Smooth muscle cell of the brain vasculature (primary cell): ENCODE measurements around the gene SFI1.
"Not testable (repeated sequence)": the region's sequence is repeated elsewhere in the genome, so short reads cannot be mapped to it uniquely, and the experiment has no call there.

Experiments used
- DNase-seq: peaks from one replicate; pipeline ENCODE4 v3.0.0-alpha.2; 2012; ENCODE audit warnings: low read depth, low spot score

SFI1 gene

DNA sequence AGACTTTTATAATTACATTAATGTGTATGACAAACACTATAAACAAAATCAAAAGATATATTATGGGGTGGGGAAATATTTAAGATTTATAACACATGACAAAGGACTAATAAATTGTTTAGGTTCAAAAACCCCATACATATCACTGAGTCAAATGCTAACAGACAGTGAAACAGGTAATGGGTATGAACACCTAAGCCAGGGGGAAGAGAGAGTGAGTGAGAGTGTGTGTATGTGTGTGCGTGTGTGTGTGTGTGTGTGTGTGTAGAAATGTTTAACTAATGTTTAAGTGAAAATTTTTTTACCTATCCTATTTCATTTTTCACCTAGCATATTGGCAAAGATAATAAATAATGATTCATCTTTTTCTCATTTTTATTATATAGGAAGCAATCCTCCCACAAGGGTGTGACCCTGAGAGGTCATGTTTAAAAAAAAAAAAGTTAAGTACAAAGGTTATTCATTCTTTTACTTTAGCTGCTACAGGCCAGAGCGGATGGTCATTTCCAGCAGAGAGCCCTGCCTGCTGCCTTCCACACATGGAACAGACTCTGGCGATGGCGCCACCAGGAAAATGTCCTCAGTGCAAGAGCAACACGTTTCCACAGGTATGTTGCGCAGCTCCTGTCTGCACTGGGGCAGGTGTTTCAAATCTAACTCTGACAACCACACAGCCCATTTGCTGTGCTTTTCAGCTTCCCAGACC lies 92.8 kb downstream of the SFI1 start:
- DNase-seq, result no peak

DNA sequence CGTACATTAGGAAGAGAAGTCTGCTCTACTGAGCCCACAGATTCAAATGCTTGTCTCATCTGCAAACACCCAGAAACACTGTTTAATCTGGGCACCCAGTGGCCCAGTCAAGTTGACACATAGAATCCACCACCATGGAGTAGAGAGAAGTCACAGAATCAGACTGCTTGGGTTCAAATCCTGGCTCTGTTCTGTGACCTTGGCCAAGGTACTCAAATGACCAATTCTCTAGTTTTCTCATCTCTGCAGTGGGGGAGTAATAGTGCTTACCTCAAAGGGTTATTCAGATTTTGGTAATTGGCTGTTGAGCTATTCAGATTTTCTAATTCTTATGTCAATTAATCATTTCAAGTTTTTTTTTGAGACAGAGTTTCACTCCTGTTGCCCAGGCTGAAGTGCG lies 93.8 kb downstream of the SFI1 start:
- DNase-seq, result not testable (repeated sequence)

DNA sequence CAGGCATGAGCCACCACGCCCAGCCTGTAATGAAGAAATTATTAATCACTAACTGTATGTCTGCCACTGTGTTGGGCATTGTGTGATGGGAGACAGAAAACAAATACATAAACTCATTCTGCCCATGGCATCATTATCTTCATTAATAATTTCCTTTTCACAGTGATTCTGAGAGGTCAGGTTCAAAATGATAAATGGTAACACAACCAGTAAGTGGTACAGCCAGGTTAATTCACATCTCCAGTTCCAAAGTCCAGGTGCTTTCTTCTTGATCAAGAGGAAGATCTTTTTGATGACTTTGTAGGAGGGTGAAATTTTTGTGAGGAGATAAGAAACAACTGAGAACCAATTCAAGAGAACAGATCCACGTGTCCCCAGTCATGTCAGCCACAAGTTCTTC lies 98.9 kb downstream of the SFI1 start:
- no peak for DNase-seq

DNA sequence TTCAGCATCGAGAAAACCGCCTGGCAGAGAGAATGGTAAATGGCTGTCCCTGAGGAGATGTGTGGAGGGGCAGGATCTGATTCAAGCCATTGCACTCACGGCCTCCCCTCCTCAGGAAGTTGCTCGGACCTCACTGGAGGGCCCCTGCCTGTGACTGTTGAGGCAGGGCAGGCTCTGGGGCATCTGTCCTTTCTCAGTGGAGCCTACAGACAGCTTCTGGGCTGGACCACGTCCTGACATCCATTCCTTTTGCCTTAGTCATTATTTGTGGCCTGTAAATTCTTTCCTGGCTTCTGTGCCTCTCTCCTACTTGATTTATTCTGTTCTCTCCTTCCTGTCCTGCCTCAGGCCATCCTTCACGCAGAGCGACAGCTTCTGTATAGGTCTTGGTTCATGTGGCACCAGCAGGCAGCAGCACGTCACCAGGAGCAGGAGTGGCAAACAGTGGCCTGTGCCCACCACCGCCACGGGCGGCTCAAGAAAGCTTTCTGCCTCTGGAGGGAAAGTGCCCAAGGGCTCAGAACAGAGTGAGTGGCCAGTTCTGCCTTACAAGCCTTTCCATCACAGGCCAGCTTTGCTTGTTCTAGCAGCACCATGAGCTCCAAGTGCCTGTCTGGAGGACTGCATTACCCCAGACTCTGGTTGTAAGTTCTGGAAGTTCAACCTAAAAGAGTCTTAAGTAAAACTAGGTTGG lies 106.1 kb downstream of the SFI1 start:
- peak; percentile 33 for DNase-seq

DNA sequence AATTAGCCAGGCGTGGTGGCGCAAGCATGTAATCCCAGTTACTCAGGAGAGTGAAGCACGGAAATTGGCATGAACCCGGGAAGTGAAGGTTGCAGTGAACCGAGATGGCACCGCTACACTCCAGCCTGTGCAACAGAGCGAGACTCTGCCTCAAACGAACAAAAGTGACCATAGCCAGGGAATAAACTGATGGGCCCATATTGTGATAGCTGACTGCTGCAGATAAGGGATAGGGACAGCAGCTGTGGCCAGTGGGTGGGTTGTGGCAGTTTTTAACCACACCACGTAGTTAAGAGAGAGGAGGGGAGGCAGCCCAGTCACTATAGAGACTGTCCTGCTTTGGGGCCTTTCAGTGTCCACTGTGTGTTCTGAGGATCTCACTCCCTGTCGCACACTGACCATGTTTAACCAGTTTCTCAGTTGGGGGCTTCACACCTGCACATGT lies 106.8 kb downstream of the SFI1 start:
- no peak for DNase-seq

DNA sequence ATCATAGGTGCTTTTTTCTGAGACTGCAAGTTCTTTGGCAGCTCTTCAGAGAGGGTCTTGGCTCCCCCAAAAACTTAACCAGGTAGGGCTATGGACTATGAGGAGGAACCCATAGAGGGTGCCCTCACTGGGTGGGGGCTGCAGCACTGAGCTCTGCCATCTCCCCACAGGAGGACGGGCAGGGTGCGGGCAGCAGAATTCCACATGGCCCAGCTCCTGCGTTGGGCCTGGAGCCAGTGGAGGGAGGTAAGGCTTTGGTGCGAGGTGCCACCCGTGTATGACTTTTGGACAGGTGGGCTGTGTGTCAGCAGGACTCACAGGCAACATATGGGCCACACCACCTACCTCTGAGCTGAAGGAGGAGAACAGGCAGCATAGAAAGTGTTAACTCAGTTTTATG lies 107.2 kb downstream of the SFI1 start:
- no peak for DNase-seq

DNA sequence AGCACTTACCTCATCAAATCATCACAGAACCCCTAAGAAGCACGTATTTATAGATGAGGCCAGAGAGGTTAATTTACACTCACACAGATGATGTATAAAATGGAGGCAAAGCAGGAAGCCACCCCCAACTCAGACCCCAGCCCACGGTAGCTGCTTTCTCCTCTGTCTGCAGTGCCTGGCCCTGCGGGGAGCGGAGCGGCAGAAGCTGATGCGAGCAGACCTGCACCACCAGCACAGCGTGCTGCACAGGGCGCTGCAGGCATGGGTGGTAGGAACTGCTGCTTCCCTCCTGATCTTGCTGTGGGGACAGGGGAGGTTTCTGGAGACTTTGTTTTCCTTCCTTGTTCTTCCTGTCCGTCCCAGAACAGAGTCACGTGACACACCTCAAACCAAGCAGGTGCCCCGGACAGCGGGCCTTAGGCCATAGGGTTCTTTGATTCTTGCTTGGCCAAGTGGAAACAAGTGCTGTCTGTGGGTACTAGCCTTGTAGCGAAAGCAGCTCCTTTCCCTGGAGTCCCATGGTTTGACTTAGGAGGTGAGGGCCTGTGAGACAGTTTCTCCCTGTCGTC lies 107.9 kb downstream of the SFI1 start:
- no peak for DNase-seq

DNA sequence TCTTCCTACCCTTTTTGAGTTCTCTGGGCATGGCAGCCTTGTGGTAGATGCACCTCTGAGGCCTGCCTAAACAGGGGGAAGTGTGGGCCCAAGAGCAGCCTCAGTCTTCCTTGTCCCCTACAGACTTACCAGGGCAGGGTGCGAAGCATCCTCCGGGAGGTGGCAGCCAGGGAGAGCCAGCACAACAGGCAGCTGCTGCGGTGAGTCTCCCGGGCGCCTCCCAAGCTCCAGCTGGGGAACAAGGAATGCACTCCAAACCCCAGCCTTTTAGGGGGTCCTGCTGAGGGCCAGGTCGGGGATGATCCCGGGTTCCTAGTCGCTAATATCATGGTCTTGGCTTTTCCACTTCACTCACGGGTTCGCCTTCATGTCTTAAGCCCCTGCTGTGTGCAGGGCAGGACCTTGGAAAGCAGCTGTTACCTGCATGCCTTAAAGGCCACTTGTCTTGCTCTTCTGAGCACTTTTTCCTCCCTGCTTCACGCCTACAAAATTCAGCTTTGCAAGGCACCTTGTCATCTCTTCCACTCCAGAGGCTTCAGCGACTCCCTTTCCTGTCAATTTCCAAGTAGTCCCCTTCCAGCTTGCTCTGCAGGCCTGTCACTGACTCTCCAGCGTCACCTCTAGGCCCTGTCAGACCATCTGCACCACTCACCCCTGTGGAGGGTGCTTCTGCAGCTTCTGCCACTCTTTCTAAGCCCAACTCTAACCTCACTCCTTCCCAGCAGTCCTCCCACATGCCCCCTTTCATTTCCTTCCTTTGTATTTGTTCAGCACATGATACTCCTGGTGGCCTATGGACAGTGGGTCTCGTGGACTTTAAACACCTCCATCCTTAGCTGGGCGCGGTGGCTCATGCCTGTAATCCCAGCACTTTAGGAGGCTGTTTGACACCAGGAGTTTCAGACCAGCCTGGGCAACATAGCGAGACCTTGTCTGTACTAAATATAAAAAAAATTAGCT lies 108.7 kb downstream of the SFI1 start:
- DNase-seq, result no peak

DNA sequence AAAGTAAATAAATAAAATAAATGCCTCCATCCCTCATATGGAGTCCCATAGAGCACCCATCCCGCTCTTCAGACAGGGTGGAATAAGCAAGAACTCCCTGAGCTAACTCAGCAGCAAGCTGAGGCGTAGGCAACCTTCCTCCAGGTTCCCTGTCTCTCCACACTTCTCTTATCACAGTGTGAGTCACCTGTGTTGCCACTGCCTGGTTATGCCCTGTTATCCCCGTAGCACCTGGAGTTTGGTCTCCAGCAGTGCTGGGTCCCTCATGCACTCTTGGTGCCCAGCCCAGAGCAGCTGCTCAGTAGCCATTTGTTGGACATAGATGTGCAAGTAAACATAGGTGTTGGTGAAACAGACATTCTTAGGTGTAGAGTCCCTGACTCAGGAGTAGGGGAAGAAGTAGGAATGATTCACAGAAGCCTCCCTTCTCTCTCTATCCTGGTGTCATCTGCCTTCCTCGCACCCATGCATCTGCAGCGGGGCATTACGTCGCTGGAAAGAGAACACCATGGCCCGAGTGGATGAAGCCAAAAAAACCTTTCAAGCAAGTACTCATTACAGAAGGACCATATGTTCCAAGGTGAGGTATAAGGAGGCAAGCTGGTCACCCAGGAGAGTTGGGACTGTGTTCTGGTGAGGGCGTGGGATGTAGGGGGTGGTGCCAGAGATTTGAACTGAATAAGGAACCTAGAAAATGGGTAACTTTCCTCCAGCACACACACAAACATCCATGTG lies 109.7 kb downstream of the SFI1 start:
- DNase-seq, result no peak

DNA sequence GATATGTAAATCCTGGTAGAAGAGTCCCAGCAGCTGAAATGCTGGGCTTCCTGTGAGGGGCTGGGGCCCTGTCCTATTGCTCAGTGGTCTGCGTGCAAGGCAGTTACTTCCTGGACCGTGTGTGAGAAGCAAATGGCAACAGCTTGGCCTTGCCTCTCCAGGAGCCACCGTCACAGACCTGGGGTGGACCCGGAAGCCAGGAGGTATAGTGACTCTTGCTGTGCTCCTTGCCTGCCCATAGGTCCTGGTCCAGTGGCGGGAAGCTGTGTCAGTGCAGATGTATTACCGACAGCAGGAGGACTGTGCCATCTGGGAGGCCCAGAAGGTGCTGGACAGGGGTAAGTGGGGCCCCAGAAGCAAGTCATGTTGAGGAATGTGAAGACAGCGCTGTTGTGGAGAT lies 111.4 kb downstream of the SFI1 start:
- DNase-seq, result no peak

DNA sequence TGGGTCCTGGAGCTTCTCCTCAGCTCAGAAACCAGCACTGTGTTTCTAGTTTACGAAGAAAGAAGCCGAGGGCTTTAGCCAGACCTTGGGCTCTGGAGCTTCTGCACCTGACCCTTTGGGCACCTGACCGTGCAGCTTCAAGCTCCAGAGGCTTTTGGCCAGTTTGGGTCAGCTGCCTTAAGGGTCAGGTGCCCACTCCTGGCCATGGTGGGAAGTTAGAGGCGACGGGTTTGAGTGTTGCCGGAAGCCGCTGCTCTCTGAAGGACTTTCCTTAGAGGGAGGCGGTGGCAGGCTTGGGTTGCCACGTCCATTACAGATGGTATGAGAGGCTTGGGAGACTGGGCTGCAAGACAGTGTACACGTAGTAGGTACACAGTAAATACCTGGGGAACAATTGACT lies 113.4 kb downstream of the SFI1 start:
- DNase-seq, result no peak

DNA sequence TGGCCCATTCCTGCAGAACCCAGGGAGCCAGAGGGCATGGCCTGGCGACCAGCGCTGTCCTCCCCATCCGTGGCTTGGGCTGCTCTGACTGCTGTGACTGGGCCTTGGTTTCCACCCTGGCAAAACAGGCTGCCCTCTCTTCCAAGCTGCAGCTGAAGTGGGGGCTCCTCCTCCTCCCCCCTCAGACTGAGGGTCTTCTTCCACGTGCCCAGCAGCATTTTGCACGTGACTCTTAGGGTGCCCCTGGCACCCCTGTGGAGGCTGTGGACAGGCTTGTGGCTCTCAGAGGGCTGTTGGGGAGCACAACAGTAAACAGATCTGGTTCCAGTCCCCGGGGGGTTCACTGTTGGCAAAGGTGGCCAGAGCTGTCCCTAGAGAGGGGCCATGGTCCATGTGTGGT lies 114.3 kb downstream of the SFI1 start:
- no peak for DNase-seq

DNA sequence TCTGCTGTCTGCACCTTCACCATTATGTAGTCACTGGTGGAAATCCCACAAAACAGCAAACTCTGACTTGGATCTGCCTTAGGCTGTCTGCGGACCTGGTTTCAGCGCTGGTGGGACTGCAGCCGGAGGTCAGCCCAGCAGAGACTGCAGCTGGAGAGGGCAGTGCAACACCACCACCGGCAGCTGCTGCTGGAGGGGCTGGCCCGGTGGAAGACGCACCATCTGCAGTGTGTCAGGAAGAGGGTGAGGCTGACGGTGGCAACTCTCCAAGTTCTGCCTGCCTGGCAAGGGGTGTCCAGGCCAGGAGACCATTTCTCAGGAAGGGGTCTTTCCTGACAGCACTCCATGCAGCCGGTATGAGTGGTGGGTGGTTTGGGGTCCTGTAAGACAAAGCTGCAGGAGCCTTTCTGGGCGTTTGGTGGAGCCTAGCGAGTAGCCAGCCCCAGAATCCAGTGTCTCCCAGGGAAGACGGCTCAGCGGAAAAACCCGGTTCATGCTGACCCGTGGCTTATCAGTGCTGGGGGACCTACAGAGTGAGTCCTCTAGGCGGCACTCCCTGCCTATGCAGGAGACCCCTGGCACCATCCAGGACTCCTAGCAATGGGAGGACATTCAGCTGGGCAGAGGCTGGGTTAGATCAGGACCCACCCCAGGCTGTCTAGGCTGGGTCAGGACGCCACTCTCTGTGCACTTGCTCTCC lies 114.9 kb downstream of the SFI1 start:
- no peak for DNase-seq

DNA sequence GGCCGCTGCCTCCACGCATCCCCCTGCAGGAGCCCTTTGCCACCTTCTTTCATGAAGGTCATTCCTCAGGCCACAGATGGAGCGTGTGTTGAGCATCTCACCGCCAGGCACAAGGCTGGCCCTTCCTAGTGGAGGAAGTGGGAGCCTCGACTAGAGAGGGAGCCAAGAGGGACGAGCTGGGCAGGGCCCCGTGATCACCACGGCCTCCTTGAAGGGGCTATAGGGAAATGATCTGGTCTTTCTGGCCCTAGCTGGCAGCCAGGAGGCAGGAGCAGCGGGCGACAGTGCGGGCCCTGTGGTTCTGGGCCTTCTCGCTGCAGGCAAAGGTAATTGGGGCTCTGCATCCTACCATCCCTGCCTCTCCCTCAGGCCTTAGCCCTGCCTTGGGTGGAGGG lies 116.6 kb downstream of the SFI1 start:
- DNase-seq, result no peak

DNA sequence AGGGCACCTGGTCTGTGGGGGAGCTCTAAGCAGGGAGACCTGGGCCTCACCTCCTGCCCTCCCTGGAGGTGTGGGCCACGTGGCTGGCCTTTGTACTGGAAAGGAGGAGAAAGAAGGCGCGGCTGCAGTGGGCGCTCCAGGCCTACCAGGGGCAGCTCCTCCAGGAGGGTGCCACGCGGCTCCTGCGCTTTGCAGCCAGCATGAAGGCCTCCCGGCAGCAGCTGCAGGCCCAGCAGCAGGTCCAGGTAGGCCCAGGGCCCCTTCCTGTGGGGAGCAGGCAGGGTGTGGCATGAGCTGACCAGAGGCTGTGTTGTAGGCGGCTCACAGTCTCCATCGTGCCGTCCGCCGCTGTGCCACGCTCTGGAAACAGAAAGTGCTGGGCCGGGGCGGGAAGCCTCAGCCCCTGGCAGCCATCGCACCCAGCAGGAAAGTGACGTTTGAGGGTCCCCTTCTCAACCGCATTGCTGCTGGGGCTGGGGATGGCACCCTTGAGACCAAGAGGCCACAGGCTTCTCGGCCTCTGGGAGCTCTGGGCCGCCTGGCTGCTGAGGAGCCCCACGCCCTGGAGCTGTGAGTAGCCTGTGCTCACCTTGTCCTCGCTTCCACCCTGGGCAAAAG lies 117.1 kb downstream of the SFI1 start:
- no peak for DNase-seq

DNA sequence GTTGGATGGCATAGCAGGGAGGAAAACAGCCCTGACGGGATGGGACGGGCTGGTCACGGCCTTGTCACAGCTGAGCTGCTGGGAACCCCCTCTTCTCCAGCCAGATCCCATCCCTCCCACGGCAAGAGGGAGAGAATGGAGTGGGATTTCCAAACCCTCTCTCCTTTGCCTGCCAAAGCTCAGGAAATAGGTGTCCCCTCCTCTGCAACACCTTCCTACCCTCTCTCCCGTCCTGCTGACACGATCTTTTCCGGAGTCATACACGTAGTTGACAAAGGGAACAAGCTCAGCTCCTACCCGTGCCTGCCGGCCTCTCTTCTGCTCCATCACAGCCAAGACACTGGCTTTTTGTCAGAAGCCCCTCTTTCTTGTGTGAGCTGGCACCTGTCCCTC lies 117.6 kb downstream of the SFI1 start:
- no peak for DNase-seq

DNA sequence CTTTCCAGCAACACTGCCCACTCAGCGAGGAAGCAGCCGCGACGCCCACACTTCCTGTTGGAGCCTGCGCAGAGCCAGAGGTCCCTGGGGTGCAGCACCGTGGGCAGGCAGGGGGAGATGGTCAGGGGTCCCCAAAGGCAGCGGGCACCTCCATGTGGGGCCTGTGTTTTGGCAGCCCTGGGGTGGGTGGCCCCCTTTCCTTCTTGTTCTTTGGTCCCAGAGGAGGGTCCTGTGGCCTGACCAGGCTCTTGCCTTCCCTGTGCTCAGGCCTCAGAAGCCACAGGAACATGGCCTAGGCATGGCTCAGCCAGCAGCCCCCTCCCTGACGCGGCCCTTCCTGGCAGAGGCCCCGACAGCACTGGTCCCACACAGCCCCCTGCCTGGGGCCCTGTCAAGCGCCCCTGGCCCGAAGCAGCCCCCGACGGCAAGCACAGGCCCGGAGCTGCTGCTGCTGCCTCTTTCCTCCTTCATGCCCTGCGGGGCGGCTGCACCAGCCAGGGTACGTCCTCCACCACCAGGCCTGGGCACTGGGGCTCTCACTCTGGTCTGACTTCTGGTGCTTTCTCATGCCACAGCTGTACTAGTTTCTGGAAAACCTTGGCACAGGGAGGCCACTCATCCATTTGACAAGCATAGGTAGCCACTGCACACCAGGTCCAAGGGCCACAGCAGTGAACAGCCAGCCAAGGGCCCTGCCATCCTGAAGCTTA lies 118.6 kb downstream of the SFI1 start:
- DNase-seq, result no peak

DNA sequence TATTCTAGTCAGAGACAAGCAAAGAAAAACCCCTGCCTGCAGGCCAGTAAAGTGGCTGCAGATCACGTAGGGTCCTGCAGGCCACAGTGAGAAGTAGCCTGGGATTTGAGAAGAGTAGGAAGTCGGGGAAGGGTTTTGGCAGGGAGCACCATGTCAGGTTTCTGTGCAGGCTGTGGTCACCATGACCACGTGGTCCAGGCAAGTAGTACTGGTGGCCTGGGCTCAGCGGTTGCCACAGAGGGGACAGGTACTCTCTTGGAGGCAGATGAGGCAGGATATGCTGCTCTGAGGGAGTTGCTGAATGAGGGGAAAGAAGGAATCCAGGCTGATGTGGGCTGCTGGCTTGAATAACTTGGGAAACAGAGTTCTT lies 119.1 kb downstream of the SFI1 start:
- DNase-seq, result no peak

DNA sequence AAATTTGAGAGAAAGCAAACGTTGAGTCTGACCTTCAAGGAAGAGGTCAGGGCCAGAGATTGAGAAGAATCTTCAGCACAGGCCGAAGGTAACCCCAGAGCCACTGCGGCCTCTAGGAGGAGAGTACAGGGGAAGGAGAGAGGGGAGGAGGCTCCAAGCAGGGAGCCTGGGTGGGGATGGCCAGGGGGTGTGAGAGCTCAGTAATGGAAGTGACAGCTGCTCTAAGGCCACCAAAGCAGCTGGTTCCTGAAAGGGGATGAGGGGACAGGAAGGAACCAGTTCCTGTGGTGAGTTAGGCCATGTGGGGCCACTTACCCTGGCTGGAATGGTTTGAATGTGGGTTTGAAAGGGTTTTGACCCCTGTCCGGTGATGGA lies 119.6 kb downstream of the SFI1 start:
- DNase-seq, result no peak
